ENCODE data around the gene SLMAP. TPM values are rescaled to one million over a fixed set of nuclear protein-coding genes. Genes with fewer than 3 reads are reported as not detected.

SLMAP gene
- total and polyA plus RNA-seq, 2 of the 4 experiments (the other 2 are of a cell fraction), result 15.5 to 26.5 TPM

GRCh38 chr3:57973715-57974477, 217.8 kb downstream of the SLMAP start:
- Histone ChIP-seq H2BK120ac (ENCODE audit: low read depth, low read length) (peak overlapping the region; percentile 99), H3K9me3 (ENCODE audit: control insufficient read depth, insufficient read depth, low read length) (no peaks in the 10 kb centered on the region), H3K14ac (replicated peaks; ENCODE audit: low read depth, low read length) (peak overlapping the region; percentile 87), H4K91ac (ENCODE audit: insufficient read depth, low read depth, low read length) (peak overlapping the region; percentile 74), H3K9ac (ENCODE audit: low read depth, low read length) (no peak overlapping the region), H3K4ac (ENCODE audit: low read depth, low read length) (peak overlapping the region; percentile 99), H3K9me1 (ENCODE audit: insufficient read depth, low read length) (peaks cover 25% of the 10 kb centered on the region), H3K79me1 (ENCODE audit: low read depth in 1 of 2, low read length in 2 of 2) (peaks cover 0 to 14% of the 10 kb centered on the region in 2 experiments; a peak in 2 of 4 replicates), H3K27ac (ENCODE audit: insufficient read depth, low read length) (peak overlapping the region; percentile 47), H4K8ac (ENCODE audit: low read depth in 2 of 2, low read length in 2 of 2) (peak overlapping the region; percentile 61 to 80), H3K36me3 (ENCODE audit: control insufficient read depth, insufficient read depth, low read length) (no peaks in the 10 kb centered on the region), H3K4me2 (ENCODE audit: low read depth, low read length) (no peak overlapping the region), H4K5ac (ENCODE audit: low read depth, low read length) (peak overlapping the region; percentile 39), H2AK5ac (ENCODE audit: low read depth, low read length) (peak overlapping the region; percentile 99), H4K20me1 (ENCODE audit: insufficient read depth, low read length) (no peaks in the 10 kb centered on the region), H3K4me3 (ENCODE audit: insufficient read depth, low read depth, low read length) (no peak overlapping the region), H2AK9ac (replicated peaks; ENCODE audit: low read depth, low read length, poor library complexity) (no peak overlapping the region), H2BK20ac (ENCODE audit: low read depth, low read length) (peak overlapping the region; percentile 99), H2BK5ac (ENCODE audit: low read depth, low read length, poor library complexity, severe bottlenecking) (peak overlapping the region; percentile 94), H2BK15ac (ENCODE audit: low read depth, low read length) (peak overlapping the region; percentile 99), H3K27me3 (ENCODE audit: control insufficient read depth, insufficient read depth, low read length) (no peaks in the 10 kb centered on the region), H2AFZ (replicated peaks; ENCODE audit: low read length, poor library complexity) (no peak overlapping the region), H3K23ac (ENCODE audit: low read depth, low read length) (peak overlapping the region; percentile 38; the same call in 1 of the 2 replicates), H3K56ac (ENCODE audit: extremely low read depth, insufficient read depth, low read length) (no peak overlapping the region; the same call in 1 of the 2 replicates), H3K18ac (ENCODE audit: low read depth, low read length) (0 out of 2 replicates have a peak overlapping the region, but pooled peaks have one; percentile 25), H3K4me1 (ENCODE audit: control insufficient read depth, insufficient read depth, low read length) (peaks cover 25% of the 10 kb centered on the region)
- ChIA-PET CTCF (interaction anchor here (0.6 kb wide), 2 partner anchors 11 to 12 kb away, joined by 3 read pairs; no protein-coding TSS in a partner anchor), POLR2A (ENCODE audit: unreplicated experiment) (no interaction called here)
- ATAC-seq (ENCODE audit: low read depth) (no peak), DNase-seq (no peak)
- BruUV-seq (replicated peaks), result no TSS peak
- WGBS, 2 experiments (ENCODE audit: extremely low coverage in 2 of 2, insufficient read length in 1 of 2), result 93% methylated on average over 8 of the region's 13 CpGs; no CpG with 5 or more reads in 1 of the 2 experiments
- in situ Hi-C loops (cut with MboI; ENCODE audit: low sequenced_read_pairs) (no loop called here), intact Hi-C loops (cut with micrococcal nuclease) (no loop called here), dilution Hi-C loops (cut with HindIII; ENCODE audit: low sequenced_read_pairs, unreplicated experiment) (no loop called here)
- no peak for TF ChIP-seq CEBPB (IDR thresholded peaks at IDR 0.05; ENCODE audit: low read depth, low read length)
- no peak for TF ChIP-seq CHD1 (IDR thresholded peaks at IDR 0.05; ENCODE audit: low read depth, low read length)
- TF ChIP-seq MAZ (IDR thresholded peaks at IDR 0.05; ENCODE audit: borderline replicate concordance, low read depth, low read length), result no peak
- no peak for TF ChIP-seq CTCF (conservative IDR thresholded peaks at IDR 0.05; ENCODE audit: low read depth, low read length)
- no peak for TF ChIP-seq POLR2A (IDR thresholded peaks at IDR 0.05; ENCODE audit: low read depth, low read length)
- no peak for TF ChIP-seq RCOR1 (IDR thresholded peaks at IDR 0.05; ENCODE audit: insufficient replicate concordance, low read length)
